DOHH2 (cell line): Measurements from ENCODE around the gene ZBTB48.

Experiments used
- H3F3A ChIP-seq: fragments of 200-600 bp; sonication (generic), shearing (Covaris generic); 2 replicates; pipeline ENCODE4 v1.6.0; 2016; ENCODE audit warnings: antibody characterized with exemption, mild to moderate bottlenecking; ENCODE audit not compliant: control insufficient read depth, insufficient read depth
- H3K27ac ChIP-seq: fragments of 200-600 bp; sonication (generic); 2 replicates; pipeline ENCODE4 v1.5.1; 2014; ENCODE audit warnings: low read depth, mild to moderate bottlenecking, low read length, moderate library complexity
- H3K27me3 ChIP-seq: fragments of 200-600 bp; sonication (generic); 2 replicates; pipeline ENCODE4 v1.6.1; 2014; ENCODE audit warnings: mild to moderate bottlenecking, low read length, mixed read lengths; ENCODE audit not compliant: control insufficient read depth
- H3K36me3 ChIP-seq: fragments of 200-600 bp; sonication (generic); 2 replicates; pipeline ENCODE4 v1.6.1; 2014; ENCODE audit warnings: mild to moderate bottlenecking, low read length, moderate library complexity, mixed read lengths; ENCODE audit not compliant: control insufficient read depth
- H3K4me1 ChIP-seq: fragments of 200-600 bp; sonication (generic); 2 replicates; pipeline ENCODE4 v1.6.1; 2014; ENCODE audit warnings: mild to moderate bottlenecking, low read length, mixed read lengths; ENCODE audit not compliant: control insufficient read depth
- H3K4me2 ChIP-seq: fragments of 200-600 bp; sonication (generic); 2 replicates; pipeline ENCODE4 v1.6.0; 2014; ENCODE audit warnings: mild to moderate bottlenecking, low read length, moderate library complexity
- H3K4me3 ChIP-seq: fragments of 200-600 bp; sonication (generic); 2 replicates; pipeline ENCODE4 v1.5.1; 2014; ENCODE audit warnings: mild to moderate bottlenecking, low read length, mixed read lengths
- H3K79me2 ChIP-seq: fragments of 200-600 bp; sonication (generic); 2 replicates; pipeline ENCODE4 v1.6.1; 2014; ENCODE audit warnings: mild to moderate bottlenecking, low read length, mixed read lengths; ENCODE audit not compliant: control insufficient read depth
- H3K9me2 ChIP-seq: fragments of 200-600 bp; sonication (generic); replicated peaks from 2 replicates; pipeline ENCODE4 v1.6.1; 2014; ENCODE audit warnings: mild to moderate bottlenecking, low read length, mixed read lengths; ENCODE audit not compliant: control insufficient read depth
- H3K9me3 ChIP-seq: fragments of 200-600 bp; sonication (generic); 2 replicates; pipeline ENCODE4 v1.6.1; 2014; ENCODE audit warnings: antibody characterized with exemption, low read length, mixed read lengths; ENCODE audit not compliant: control insufficient read depth, insufficient read depth
- H4K20me1 ChIP-seq: fragments of 200-600 bp; sonication (generic); 2 replicates; pipeline ENCODE4 v1.6.0; 2014; ENCODE audit warnings: low read depth, mild to moderate bottlenecking, antibody characterized with exemption, low read length, moderate library complexity; ENCODE audit not compliant: control insufficient read depth, insufficient read depth
- EZH2phosphoT487 ChIP-seq: fragments of 200-600 bp; sonication (generic); IDR thresholded peaks from 2 replicates; pipeline ENCODE4 v1.6.1; 2017; ENCODE audit warnings: borderline replicate concordance, mild to moderate bottlenecking, antibody characterized with exemption, low read length, moderate library complexity, mixed read lengths
- TF ChIP-seq, protein P1 (sequence below): fragments of 200-600 bp; sonication (generic); IDR thresholded peaks from one replicate; pipeline ENCODE4 v1.5.1; 2014; ENCODE audit warnings: antibody characterized with exemption, mild to moderate bottlenecking, low read depth, low read length; ENCODE audit not compliant: poor library complexity, severe bottlenecking

The ZBTB48 gene

DNA sequence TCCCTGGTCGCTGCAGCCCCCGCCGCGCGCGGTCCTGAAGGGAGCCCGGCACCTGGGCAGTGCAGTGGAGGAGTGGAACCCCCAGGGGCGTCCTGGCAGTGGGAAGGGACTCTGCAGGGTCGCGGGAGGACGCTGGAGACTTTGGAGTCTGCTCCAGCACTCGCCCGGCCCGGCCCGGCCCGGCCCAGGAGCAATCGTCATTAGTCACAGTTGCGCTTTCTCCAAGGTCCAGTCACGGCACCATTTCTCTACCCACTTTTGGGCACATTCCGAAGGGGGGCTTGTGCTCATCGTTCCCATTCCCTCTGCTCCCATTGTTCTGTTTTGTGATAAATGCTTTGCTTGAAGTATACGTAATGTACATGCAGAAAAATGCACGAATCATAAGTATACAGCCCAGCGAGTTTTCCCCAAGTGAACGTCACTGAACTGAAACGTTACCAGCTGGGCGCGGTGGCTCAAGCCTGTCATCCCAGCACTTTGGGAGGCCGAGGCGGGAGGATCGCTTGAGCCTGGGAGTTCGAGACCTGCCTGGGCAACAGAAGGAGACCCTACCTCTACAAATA is 45.9 kb downstream of the ZBTB48 start:
- H3K27me3 ChIP-seq, result no peaks in the 10 kb centered on the region
- H3K9me3 ChIP-seq, result no peaks in the 10 kb centered on the region
- peaks cover 13% of the 10 kb centered on the region for H4K20me1 ChIP-seq
- no peak for TF ChIP-seq EZH2phosphoT487
- TF ChIP-seq, protein P1, sequence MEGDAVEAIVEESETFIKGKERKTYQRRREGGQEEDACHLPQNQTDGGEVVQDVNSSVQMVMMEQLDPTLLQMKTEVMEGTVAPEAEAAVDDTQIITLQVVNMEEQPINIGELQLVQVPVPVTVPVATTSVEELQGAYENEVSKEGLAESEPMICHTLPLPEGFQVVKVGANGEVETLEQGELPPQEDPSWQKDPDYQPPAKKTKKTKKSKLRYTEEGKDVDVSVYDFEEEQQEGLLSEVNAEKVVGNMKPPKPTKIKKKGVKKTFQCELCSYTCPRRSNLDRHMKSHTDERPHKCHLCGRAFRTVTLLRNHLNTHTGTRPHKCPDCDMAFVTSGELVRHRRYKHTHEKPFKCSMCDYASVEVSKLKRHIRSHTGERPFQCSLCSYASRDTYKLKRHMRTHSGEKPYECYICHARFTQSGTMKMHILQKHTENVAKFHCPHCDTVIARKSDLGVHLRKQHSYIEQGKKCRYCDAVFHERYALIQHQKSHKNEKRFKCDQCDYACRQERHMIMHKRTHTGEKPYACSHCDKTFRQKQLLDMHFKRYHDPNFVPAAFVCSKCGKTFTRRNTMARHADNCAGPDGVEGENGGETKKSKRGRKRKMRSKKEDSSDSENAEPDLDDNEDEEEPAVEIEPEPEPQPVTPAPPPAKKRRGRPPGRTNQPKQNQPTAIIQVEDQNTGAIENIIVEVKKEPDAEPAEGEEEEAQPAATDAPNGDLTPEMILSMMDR, result no peak
- H3K36me3 ChIP-seq, result peaks cover 72% of the 10 kb centered on the region
- peak overlapping the region; percentile 86 for H3K27ac ChIP-seq
- H3K4me2 ChIP-seq, result peak overlapping the region; percentile 98
- H3K4me3 ChIP-seq, result peak overlapping the region; percentile 83
- peaks cover 25% of the 10 kb centered on the region for H3F3A ChIP-seq
- H3K4me1 ChIP-seq, result peaks cover 52% of the 10 kb centered on the region
- no peaks in the 10 kb centered on the region for H3K9me2 ChIP-seq
- H3K79me2 ChIP-seq, result peaks cover 56% of the 10 kb centered on the region

DNA sequence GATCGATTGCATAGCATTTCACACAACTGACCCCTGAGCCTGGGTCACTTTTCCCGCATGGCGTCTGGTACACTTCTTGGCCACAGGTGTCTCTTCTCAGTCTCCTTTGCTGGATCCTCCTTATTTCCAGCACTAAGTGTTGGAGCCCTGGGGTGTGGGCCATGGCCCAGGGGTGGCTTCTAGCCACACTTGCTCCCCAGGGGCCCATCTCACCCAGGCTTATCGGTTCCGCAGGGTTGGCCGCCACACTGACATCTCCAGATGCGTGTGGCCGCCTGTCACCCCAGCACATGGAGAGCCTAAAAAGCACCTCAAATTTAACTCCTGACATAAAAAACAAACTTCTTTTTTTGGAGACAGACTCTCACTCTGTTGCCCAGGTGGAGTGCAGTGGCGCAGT is 47.2 kb downstream of the ZBTB48 start:
- peaks cover 63% of the 10 kb centered on the region for H3K36me3 ChIP-seq
- peaks cover 13% of the 10 kb centered on the region for H4K20me1 ChIP-seq
- no peaks in the 10 kb centered on the region for H3K9me3 ChIP-seq
- H3K4me2 ChIP-seq, result peak overlapping the region; percentile 98
- no peak for TF ChIP-seq EZH2phosphoT487
- TF ChIP-seq, protein P1, result no peak
- no peaks in the 10 kb centered on the region for H3K9me2 ChIP-seq
- H3F3A ChIP-seq, result peaks cover 25% of the 10 kb centered on the region
- peaks cover 52% of the 10 kb centered on the region for H3K4me1 ChIP-seq
- peaks cover 56% of the 10 kb centered on the region for H3K79me2 ChIP-seq
- H3K27ac ChIP-seq, result peak overlapping the region; percentile 86
- no peaks in the 10 kb centered on the region for H3K27me3 ChIP-seq
- H3K4me3 ChIP-seq, result peak overlapping the region; percentile 83

DNA sequence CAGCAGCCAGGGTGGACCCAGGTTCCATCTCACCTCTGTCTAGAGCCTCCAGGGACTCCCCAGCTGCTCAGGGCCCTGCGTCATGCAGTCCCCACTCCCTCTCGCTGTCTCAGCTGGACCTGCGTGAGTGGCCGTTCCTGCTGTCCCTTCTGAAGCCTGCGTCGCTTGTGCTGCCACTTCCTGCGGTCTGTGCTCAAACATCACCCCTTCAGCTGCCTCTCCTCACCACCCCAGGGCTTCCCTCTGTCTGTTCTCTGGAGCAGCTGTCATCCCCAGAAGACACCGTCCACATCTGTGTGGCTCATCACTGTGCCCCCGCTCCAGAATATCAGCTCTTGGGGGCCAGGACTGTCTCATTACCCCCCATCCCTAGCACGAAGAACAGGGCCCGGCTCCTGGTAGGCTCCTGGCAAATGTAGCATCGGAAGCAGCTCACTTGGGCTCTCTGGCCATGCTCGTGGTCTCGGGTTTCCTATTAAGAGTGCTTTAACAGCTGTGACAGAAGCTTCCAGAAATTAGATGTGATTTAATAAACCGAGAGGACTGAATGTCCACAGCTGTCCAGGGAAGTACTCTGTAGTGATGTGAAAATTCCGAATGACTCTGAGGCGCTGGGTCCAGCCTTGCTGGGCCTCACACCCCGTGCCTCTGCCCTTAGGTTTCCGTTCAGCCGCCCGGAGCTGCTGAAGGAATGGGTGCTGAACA is 48.2 kb downstream of the ZBTB48 start:
- Histone ChIP-seq H3K79me2 (peaks cover 50% of the 10 kb centered on the region), H4K20me1 (peaks cover 13% of the 10 kb centered on the region), H3K4me2 (peak overlapping the region; percentile 98)

More for the DNA sequence above, 48.2 kb downstream of the ZBTB48 start:
- TF ChIP-seq, protein P1, result no peak
- TF ChIP-seq EZH2phosphoT487, result no peak
- Histone ChIP-seq H3K9me3 (no peaks in the 10 kb centered on the region), H3F3A (peaks cover 19% of the 10 kb centered on the region), H3K9me2 (no peaks in the 10 kb centered on the region), H3K4me3 (peak overlapping the region; percentile 83), H3K27ac (peak overlapping the region; percentile 86), H3K4me1 (peaks cover 46% of the 10 kb centered on the region), H3K36me3 (peaks cover 62% of the 10 kb centered on the region), H3K27me3 (no peaks in the 10 kb centered on the region)
